ENCODE data around the gene LTK.

Gene LTK

DNA sequence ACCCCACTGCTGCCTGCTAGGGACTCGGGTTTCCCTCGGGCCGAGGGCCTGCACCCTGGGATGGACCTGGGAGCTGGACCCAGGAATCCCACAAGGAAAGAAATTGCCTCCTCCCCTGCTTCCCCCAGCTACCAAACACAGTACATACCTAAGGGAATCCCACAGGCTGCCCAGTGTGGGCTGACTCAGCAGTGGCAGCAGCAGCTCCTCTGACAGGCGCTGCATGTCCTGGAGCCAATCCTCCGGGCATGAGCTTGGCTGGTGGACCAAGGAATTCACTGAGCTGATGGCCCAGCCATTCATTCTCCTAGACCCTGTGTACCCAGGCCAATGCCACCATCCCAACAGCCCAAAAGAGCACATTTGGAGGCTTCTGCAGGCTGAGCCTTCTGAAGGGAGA lies 9.5 kb upstream of the LTK start:
- no peak for DNase-seq

DNA sequence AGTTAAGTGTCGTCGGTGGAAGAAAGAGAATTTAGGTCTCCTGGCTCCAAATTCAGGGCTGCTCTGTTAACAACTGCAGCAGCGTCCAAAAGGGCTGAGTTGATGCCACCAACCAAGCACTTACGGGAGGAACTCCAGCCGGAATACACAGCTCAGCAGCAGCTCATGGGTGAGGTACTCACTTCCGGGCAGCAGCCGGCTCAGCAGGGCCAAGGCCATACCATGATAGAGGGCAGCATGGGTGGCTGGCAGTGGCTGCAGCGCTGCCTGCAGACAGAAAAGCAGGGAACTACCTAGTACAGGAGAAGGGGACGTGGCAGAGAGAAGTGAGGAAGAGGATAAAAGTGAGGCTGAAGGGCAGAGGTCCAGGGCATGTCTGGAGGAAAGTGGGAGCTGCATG lies 8.0 kb upstream of the LTK start:
- no peak for DNase-seq

DNA sequence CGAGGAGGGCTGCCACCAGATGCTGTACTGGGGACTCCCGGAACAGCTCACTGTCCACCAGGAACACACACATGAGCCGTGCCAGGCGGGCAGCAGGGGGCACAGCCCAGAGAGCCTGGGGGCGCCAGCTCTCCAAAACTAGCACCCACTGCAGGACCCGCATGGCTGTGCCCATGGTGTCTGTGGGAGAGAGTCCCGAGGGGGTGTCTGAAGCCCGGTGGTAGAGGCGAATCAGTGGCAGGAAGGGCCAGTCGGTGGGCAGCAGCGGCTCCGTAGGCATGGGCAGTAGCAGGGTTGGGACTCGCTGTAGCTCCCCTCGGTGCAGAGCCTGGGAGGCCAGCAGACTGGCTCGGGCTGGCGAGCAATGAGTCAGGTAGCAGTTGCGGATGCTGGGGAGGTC lies 7.0 kb upstream of the LTK start:
- no peak for DNase-seq

DNA sequence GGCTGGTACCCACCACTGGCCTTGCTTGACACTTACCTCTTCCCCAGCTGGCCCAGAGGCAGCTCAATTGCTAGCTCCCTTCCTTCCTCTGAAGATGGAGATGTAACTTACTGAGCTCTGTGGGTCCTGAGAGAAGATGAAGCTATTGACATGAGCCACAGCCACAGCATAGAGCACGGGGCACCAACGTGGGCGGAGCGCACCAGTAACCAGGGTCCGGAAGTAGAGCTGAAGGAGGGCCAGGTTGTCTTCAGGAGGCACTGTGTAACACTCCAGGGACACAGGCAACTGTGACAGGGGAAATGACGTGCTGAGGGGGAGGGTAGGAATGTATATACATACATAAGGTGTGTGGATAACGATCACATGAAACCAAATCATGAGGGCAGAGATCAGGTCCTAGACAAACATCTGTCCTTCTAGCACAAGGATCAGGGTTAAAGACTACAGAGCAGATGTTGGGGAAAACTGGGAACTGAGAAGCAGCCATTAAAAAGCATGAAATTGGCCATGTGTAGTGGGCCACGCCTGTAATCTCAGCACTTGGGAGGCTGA lies 4.3 kb upstream of the LTK start:
- no peak for DNase-seq

DNA sequence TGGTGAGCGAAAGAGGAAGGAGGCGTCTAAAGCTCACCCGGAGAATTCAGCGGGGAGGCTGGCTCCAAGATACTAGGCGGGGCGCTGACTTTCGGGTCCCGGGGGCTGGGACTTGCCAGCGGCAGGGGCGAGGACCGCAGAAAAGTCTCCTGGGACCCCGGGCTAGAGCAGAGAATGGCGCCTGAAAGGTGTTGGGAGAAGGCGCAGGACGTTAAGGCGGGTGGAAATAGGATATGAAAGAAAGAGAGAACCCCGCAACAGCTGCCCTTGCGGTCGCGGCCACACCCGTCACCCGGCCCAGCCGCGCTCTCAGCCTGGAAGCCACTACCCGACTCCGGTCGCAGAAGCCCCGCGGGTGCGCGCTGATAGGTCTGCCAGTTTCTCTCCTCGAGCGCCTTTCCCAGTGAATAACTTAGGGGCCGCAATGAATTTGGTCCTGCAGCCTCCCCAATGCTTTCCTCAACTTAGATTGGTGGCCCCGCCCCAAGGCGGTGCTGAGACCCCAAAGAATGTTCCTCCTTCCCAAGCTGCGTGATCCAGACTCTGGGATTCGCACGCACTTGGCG lies 604 bp downstream of the LTK start:
- DNase-seq = no peak

DNA sequence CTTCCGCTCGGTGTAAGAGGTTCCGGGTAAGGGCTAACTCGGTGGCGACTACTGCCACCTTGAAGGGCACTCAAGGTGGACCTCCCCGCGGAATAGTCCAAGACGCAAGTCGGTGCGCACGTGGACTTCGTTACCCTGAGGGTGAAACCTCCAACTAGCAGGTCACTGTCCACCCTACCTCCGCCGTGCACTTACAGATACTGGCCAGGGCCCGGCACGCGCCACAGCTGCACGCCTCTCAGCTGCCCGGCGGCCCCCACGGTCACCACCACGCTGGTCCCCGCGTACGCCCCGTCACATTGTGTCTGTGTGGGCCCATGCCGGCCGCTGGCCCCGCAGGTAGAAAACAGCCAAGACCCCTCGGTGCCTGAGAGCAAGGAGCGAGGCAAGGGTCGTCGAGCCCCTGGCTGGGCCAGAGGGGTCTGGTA lies 1.1 kb downstream of the LTK start:
- DNase-seq = no peak

DNA sequence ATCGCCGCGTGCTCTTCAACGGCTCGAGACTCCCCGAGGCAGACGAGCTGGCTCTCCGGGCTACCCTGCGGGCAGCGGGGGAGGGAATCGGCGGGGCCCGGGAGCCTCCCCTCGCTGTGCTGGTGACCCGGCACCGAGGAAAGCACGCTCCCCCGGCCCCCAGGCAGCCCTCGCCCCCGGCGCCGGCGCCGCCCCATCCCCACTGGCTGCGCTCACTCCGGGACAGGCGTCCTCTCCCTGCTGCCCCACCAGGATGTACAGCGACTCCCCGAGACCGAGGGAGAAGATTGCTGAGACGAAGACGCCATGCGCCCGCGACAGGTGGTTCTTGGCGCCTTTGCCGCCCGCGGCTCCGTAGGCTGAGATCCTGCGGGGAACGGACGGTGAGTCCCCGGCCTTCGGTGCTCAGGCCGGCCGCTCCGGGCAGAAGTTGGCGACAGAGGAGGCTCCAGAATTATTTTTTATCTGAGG lies 1.7 kb downstream of the LTK start:
- DNase-seq = no peak

DNA sequence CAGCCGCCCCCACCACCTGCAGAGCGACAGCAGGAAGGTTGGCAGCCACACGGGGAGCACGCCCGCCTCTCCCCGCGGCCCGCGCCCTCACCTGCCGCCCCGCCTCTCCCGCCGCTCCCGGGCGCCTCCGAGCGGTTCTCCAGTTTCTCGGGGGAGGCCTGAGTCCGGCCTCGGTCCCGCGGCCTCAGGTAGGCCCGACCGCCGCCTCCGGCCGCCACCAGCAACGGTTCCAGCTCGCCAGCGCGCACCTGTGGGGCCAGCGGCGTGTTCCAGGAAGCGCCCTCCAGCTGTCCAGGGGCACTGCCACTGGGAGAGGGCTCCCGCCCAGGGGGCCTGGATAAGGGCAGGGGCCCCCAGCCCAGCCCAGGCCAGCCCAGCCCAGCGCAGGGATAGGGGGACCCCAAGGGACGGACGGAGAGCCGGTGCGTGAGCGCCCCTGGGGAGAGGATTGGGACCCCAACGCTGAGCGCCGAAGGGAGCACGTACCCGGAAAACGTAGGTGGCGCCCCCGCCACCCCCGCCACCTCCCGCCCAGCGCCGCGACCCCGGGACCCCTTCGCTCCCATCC lies 2.2 kb downstream of the LTK start:
- DNase-seq = no peak

DNA sequence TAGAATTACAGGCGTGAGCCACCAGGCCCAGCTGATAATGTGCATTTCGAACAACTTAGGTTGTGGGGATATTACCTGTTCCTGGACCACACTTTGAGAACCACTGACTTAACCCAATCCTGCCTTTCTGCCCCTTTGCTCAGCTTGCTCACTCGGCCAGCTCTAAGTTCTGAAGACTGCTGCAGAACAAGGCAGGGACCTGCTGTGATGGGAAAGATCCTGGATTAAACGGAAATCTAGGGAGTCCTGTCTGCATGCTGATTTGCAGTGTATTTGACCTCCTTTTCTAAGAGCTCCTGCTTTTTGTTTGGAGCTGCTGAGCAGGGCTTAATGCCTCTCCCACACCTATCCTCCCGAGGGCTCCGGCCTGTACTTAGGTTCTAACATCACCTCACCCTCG lies 2.9 kb downstream of the LTK start:
- no peak for DNase-seq

DNA sequence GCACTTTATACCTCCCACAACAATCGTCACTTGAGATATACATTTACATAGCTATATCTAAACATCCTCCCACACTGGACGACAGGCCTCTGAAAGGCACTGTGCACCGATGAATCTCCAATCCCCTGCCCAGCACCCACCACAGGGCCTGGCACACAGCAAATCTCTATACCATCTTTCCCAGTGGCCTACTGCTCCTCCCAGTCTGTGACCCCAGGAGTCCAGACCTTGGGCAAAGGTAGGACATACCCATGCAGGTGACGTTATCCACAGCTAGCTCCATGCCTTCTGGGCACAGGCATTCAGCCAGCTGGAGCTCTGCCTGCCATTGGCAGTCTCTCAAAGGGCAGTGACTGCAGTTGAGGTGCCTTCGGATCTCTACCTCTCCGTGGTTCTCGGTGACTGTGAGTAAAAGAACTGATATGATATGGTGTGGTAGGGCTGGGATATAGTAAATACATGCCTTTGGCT lies 5.8 kb downstream of the LTK start:
- DNase-seq = no peak

DNA sequence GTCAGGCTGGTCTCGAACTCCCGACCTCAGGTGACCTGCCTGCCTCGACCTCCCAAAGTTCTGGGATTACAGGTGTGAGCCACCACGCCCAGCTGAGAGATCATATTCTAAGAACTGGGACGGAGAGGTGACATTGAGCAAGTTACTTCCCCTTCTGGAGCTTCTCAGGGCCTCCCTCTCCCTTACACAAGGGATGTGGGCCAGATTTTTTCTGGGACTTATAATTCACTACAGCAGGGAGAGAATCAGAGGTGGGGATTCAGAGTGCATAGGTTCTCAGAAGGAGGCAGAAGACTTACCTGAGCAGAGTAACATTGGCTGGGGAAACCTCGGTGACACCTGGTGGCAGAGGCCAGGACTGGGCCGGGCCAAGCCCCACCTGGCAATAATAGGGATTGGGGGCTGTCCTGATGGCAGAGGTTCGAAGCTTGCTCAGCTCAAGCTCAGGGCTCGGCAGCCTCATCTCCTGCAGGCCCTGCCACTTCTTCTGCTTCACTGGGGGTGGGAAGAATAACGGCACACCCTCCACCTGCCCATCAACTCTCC lies 6.8 kb downstream of the LTK start:
- no peak for DNase-seq

DNA sequence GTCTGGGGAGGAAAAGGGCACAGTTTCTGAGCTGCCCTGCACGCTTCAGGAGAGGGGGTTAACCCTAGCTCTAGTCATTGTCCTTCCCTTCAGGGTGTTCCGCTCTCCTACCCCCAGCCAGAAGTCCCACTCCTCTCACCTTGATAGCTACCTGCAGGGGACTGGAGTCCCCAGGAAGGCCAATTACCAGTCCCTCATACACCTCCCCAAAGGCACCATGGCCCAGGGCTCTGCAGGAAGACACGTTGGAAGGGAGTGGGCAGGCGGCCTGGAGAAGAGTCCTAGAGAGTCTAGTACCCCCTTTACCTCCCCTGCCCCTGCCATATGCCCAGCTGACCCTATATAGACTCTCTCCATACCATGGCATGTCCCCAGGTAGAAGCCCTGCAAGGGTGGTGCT lies 7.9 kb downstream of the LTK start:
- DNase-seq = no peak

DNA sequence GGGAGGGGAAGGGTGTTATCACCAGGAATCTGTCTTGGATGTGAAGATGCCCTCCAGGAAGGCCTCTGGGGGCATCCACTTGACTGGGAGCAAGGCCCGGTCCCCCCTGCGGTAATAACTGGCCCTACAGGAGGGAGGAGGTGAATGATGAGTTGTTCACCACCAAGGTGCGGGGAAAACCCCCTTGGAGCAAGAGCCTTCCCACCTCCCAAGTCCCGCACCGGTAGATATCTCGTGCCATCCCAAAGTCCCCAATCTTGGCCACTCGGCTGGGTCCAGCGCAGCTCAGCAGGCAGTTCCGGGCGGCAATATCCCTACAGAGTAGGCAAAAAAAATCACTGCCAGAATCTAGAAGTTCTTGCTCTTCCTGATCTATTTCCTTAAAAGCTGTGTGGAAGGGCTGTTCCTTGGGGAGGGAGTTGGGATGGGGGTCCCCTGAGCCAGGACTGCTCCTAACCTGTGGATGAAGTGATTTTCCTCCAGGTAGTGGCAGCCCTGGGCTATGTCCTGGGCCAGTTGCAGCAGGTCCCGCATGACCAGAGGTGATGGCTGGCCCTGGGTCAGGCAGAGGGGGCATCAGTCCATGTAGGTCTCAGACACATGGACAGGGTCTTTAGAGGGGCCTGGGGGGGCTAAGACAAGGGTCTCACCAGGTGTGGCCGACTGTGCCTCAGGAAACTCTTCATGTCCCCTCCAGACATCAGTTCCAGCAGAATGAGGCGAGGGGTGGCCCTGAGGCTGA lies 8.7 kb downstream of the LTK start:
- no peak for DNase-seq

DNA sequence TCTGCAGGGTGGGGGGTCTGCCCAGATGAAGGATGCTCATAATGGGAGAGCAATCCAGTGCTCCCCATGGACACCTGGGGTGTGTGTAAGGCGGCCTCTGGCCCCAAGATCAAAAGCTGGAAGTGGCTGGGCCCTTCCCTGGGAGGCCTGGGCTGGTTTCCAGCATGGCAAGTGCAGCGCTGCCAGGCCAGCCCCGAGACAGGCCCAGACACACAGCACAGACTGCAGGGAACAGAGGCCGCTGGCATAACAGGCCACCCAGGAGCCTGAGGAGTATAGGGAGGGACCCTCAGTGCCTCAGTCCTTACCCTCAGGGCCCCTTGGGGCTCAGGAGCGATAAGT lies 10.0 kb downstream of the LTK start:
- DNase-seq = no peak

DNA sequence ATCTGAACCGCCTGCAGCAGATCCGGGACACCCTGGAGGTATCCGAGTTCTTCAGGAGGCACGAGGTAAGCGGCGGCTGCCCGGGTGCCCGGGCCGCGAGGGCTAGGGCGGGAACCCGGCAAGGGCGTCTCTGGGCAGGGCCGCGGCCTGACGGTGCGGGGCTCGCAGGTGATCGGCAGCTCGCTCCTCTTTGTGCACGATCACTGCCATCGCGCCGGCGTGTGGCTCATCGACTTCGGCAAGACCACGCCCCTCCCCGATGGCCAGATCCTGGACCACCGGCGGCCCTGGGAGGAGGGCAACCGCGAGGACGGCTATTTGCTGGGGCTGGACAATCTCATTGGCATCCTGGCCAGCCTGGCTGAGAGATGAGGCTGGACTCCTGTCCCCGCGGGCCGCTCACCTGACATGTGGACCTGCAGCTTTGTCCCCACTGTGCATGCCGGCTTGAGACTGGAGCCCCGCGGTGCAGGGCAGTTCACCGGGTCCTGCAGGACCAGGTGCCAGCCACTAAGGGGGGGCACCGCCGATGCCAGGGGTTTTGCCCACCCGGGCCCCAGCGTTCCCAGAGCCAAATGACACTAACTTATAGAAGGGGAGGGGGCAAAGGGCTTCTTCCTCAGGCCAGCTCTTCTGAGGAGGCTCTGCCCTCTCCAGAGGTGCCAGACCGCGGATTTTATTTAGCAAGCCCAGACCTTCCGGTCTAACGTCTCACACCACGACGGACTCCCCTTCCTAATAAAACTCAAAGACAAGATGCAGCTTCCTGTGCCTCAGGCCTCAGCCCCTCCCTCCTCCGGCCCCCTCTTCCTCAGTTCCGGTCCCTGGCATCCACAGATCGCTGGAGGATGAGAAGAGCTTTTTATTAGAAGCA lies 10.6 kb downstream of the LTK start:
- no peak for DNase-seq

DNA sequence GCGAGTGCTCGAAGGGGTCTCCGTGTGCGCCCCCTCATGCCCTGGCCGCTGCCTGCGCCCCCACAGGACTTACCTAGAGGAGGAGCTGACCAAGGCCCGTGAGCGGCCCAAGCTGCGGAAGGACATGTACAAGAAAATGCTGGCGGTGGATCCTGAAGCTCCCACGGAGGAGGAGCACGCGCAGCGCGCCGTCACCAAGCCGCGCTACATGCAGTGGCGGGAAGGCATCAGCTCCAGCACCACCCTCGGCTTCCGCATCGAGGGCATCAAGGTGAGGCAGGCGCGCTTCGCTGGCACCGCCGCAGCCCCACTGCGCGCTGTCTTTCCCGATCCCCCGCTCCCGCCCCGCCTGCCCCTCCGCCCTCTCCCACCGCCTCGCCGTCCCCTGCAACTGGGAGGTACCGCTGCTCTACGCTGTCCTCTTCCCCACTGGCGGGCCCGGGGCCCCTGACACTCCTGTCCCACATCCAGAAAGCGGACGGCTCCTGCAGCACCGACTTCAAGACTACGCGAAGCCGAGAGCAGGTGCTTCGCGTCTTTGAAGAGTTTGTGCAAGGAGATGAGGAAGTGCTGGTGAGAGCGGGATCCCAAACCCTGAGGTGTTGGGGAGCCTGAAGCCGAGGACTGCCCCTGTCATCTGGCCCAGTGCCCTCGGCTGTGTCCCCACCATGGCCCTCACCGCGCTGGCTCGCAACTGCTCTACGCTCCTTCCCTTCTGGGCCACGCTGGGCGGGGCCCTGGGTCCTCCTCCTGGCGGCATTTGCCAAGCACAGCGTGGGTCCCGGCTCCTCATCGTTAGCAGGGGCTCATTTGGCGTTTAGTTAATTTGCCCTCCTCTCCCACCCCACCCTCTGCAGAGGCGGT lies 11.5 kb downstream of the LTK start:
- no peak for DNase-seq

DNA sequence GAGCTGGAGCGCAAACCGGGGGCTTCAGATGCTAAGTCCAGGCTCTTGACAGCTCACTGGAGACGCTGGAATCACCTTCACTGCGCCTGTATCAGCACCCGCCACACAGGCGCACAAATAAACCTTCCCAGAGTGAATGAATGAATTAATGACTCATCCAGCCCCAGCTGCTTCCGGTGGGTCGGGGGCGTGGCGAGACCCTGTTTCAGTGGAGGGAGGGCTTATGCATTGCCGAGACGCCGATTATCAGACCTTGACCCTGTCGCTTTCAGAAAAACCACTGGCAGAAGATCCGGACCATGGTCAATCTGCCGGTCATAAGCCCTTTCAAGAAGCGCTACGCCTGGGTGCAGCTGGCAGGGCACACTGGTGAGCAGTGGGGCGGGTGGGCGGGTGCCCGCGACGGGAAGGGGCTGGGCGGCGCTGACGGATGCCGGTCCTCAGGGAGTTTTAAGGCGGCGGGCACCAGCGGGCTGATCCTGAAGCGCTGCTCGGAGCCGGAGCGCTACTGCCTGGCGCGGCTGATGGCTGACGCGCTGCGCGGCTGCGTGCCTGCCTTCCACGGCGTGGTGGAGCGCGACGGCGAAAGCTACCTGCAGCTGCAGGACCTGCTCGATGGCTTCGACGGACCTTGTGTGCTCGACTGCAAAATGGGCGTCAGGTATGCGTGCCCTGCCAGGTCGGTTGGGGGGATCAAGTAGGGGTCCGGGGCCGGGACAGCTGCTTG lies 12.3 kb downstream of the LTK start:
- no peak for DNase-seq

DNA sequence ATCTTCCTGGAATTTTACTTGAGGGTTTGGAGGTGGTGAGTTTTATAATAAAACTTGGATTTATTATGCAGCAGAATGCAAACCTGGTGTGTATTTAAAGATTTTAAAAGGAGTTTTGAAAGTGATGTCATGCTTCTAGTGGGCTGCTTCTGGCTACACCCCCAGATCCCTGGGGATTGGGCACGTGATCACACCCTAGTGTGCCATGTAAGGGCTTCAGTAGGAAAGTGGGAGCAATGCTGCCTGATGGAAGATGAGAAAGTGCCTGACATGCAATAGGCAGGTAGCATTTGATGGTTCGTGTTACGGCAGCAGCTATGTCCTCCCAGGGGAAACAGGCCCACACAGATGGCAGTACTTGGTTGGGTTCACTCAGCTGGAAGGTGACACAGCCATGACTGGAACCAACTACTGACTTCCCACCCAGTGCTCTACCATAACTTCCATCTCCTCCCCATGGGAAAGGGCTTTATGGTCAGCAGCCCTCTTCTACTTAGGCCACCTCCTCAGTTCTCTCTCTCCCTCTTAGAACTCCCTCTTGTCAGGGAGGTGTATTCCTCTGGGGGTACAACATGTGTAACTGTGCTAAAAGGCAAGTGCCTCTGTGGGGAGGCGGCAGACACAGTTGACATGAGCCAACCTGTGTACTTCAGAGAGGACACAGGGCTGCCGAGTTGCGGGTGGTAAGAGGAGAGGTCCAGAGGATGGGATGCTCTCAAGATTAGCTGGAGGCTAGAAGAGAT lies 14.3 kb downstream of the LTK start:
- no peak for DNase-seq

DNA sequence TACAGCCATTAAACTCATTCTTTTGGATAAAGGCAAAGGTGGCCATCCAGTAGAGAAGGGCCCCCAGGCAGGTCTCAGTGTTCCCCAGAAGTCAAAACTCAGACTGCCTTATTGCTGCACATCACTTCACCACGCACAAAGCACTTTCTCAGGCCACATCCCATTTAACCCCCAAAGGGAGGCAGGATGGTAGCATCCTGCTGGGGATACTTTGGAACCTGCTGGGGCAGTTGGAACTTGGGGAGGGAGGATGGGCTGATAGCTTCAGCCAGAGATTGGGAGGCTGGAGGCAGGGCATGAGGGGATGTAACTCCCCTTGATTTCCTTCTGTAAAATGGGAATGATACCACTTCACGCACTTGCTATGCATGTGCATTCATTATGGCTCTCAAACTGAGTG lies 15.0 kb downstream of the LTK start:
- DNase-seq = no peak

Measured in NCI-H1436 treated with DMSO at 0.1 percent for 48 hours (cell line).